HG03354 (cell line): Measurements from ENCODE around the gene HEATR9.
"Not testable (repeated sequence)": the region's sequence is repeated elsewhere in the genome, so short reads cannot be mapped to it uniquely, and the experiment has no call there.

Experiments used
- ATAC-seq: cut with Tn5 transposase; IDR thresholded peaks from one replicate; pipeline ENCODE4 v1.9.1; 2021; ENCODE audit warnings: mild to moderate bottlenecking; ENCODE audit not compliant: unreplicated experiment, poor library complexity, severe bottlenecking

HEATR9 gene, protein sequence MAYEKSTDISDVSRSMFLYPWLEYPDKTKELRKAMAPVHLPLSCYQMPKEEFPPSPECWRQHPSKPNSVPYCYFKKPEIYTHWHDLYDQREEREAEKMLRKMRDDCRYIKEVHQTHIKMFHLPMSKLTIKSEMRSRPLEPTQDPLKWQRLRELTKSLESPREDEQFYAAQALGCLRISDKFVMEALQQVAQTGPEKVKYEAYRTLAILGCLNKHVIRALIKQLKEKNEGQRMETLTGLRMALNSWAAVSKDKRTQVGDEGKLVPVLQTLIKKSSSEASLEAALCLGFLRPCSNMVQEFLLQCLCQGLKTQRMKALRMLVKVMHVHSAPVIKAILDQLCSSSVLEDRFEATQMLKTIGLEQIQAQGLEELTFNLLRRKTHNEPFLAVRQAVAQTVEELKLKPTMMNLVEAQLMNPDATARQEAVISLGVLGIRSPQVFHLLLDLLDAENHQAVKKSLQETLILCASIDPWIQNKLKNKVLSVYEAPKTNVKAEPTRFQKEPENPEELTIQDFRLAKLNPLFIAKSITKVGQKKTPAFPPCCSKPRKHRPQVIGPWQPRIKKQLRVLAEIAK

DNA sequence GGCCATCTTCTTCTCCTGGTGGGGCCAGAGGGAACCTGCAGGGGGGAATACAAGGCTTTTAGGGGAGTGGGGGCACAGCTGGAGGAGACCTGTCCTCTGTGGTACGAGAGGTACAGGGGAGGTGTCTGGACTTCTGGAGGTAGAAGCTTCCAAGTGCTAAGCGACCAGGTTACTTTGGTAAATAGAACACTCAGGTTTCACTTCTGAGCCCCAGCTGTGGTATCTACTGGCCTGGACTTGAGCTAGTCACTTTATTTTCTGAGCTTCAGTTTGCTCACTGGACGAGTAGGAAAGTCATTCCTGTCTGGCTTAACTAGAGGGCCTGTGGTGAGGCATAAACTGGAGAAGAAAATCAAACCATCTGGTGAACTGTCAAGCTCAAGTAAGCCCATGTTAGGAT, at the start of gene HEATR9:
Gene HEATR9 (minus strand): TSS at position 155 of the 400 bp plus-strand sequence. CDS start 149 bp downstream, at position 6.
- no peak for ATAC-seq

DNA sequence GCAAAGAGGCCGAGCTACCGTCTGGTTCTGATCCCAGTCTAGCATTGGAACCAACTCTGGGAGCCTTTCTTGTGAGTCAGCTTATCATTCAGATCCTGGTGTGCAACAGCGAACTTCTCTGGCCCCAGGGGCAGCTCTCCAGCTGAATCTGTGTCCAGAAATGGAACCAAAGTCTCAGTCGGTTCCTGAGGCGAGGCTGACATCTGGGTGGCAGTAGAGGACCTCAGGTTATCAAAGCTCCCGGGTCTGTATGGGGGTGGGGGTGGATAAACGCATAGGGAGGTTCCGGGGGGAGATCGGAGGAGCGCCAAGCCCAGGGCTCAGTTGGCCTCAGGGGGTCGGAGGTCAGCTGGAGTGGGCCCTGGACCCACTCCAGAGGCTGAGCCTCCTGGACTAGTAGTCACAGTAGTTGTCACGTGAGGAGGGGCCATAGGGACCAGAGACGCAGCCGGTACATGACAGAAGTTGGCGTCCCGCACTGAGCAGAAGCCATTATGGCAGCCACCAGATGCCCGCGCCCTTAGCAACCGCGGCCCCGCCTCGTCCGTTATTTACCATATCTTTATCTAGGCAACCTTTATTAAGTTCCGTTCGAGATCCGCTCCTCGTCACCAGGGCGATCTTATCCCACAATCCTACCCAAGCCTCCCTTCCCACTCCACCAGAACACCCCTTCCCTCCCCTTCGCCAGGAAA, 49.0 kb upstream of the HEATR9 start:
- ATAC-seq = no peak

- no peak for ATAC-seq
These were observed 46.7 kb upstream of the HEATR9 start for GRCh38 chr17:35915153-35915964.

GRCh38 chr17:35914354-35914753, 45.7 kb upstream of the HEATR9 start:
- ATAC-seq = no peak

GRCh38 chr17:35913609-35914008, 44.9 kb upstream of the HEATR9 start:
- no peak for ATAC-seq

- no peak for ATAC-seq
These were observed 44.3 kb upstream of the HEATR9 start for GRCh38 chr17:35912942-35913341.

DNA sequence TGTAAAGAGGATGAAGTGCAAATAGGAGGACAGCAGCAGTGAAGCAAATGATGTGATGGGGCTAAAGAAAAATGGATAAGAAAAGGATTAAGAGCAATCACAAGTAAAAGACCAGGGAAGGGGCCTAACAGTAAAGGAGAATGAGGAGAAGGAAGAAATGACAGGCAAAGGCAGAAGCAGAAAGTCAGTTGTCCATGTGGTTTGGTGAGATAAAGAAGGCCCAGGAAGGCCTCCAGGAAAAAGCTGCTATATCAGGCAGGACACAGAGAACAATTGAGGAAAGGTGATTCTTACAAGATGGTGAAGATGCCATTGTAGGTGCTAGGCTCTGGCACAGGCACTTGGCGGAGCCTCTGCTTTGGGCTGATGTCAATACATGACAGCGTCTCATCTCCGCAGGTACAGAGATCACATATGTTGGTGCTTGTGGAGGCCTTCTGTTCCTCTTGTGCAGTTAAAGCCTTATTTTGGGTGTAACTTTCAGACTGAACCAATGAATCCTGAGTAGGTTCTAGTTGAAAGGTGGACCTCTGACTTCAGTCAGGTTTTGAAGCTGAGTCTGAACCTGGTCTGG, 43.7 kb upstream of the HEATR9 start:
- no peak for ATAC-seq

DNA sequence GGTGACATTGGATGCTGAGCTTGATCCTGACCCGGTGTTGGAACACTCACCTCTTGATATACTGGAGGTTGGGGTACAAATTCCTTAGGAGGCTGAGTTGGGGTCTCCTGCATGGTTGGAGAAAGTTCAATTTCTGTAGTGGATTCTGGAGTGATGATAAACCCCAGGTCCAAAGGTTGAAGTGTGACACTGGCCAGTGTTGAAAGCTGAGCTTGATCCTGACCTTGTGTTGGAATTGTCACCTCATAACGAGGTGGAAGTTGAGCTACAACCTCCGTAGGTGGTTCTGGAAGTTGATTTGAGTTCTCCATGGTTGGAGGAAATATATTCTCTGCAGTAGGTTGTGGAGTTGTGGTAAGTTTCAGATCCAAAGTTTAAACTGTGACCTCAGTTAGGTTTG, 40.7 kb upstream of the HEATR9 start:
- ATAC-seq = no peak

- no peak for ATAC-seq
These were observed 39.0 kb upstream of the HEATR9 start for GRCh38 chr17:35907691-35908090.

DNA sequence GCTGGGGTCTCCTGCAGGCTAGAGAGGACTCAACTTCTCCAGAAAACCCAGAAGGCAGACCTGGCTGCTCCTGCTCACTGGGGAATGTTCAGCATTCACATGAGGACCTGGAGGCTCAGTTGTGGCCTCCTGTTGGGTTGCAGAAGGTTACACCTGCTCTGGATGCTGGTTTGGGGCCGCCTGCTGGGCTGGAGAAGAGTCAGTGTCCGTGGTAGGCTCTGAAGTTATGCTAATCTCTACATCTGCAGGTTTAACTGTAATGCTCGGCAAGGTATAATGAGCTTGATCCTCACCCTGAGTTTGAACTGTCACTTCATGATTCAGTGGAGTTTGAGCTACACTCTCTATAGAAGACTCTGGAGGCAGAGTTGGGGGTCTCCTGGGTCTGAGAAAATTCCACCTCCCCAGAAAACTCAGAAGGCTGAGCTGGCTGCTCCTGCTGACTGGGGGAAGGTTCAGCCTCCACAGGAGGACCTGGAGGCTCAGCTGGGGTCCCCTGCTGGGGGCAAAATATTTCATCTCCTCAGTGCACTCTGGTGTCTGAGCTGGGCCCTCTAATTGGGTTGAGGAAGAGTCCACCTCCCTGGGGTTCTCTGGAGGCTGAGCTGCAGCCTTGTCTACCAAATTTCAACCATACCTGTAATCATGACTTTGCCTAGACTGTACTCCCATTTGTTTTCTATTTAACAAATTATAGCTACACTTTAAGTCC, 38.4 kb upstream of the HEATR9 start:
- no peak for ATAC-seq

DNA sequence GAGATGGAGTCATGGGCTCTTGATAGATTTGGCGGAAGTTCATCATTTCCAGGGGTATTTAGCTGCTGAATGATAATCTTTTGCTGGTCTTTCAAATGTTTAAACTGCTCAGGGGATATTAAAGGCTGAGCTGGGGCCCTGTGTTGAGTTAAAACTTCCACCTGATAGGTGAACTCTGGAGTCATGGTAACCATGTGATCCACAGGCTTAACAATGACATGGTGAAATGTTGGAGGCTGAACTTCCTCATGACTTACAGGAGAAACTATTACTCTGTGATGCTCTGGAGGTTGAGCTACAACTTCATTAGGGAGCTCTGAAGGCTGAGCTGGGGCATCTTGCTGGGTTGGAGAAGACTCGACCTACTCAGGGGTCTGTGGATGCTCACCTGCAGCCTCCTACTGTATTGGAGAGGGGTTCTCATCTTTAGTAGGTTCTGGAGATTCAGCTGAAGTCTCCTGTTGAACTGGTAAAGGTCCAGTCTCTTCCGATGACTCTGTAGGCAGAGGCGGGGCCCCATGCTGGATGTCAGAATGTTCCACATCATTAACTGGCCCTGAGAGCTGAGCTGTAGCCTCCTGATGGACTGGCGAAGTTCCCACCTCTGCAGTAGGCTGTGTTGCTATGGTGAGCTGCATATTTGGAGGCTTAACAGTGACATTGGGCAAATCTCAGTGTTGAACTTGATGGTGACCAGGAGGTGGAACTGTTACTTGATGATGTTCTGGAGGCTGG, 37.7 kb upstream of the HEATR9 start:
- no peak for ATAC-seq

DNA sequence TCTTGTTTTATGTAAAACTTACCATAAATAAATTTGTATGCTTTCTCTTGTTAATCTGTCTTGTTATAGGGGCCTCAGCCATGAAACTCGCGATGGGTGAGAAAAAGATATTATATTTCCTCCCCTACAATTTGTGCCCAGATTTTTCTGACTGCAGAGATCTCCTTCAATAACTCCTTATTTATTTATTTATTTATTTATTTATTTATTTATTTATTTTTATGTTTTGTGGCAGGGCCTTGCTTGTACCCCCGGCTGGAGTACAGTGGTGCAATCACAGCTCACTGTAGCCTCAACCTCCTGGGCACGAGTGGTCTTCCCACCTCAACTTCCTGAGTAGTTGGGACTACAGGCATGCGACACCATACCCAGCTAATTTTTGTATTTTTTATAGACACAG, 34.8 kb upstream of the HEATR9 start:
- no peak for ATAC-seq

DNA sequence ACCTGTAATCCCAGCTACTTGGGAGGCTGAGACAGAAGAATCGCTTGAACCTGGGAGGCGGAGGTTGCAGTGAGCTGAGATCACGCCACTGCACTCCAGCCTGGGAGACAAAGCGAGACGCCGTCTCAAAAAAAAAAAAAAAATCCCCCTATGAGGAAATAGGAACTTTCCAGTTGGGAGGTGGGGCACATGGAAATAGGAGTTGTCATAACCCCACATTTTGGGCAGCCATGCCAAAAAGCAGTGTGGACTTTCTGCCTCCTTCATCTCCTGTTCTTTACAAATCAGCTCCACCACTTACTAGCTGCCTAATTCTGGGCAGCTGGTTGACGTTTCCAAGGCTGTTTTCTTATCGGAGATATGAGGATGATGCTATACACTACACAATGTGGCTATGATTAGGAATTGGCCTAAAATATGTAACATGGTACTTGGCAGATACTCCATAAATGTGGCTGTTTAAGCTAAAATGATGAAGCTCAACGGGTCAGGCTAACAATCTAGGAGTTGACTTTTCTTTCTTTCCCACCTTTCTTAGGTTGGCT, 33.0 kb upstream of the HEATR9 start:
- ATAC-seq = no peak

- no peak for ATAC-seq
These were observed 32.2 kb upstream of the HEATR9 start for GRCh38 chr17:35900708-35901480.

DNA sequence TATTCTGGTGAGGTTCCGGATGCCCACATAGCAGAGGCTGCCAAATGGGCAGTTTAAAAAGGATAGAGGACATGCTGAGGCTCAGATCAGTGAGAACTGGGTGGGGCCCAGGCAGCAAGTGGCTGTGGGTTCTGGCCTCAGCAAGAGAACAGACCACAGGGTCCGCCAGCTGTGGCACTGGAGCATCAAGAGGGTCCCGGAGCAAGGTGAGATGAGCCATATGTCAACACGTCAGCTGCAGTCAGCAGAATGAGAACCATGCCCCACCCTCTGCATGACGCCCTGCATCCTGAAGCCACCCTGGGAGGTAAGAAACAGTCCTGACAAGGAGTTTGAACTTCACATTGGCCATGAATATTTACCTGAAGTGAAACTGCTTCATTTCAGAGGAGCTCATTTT, 31.6 kb upstream of the HEATR9 start:
- ATAC-seq = no peak

DNA sequence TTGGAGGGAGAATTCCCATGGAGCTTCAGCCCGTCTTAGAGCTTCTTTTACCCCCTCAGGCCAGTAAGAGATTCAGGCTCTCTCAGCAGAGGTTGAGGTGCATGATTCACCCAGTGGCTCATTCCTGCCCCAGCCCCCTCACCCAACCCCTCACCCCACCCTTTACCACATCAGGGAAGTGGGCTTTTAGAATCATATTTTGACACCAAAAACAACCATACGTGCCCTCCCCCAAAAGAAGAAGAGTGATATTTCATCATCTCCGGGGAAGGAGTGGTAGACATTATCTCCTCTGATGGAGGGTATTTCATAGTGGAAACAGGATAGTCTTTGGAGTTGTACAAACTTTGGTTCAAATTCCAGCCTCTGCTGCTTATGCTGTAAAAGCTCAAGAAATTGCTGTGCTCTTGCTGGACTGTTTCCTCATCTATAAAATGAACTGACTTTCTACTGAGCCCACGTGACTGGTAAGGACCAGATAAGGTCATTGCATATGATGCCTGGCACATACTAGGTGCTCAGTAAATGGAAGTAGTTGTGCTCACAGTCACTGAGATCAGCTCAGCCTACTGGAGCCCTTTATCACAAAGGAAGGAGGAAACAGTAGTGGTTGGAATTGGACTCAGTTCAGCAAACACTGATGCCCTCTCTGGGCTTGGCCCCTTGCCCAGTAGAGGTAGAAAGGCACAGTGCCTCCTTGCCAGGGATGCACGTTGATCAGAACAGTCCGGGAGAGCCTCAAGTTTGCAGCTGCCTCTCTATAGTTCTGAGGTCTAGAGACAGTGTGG, 29.8 kb upstream of the HEATR9 start:
- no peak for ATAC-seq

DNA sequence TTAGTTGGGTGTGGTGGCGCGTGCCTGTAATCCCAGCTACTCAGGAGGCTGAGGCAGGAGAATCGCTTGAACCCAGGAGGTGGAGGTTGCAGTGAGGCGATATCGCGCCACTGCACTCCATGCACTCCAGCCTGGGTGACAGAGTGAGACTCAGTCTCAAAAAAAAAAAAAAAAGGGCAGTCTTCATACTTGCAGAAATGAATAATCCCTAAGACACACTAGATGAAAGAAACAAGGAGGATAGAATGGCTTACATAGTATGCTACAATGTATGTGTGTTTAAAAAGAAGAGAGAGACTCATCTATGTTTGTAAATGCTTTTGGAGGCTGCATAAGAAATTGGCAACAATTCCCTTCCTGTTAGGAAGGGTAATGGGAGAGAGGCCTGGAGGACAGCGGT, 29.1 kb upstream of the HEATR9 start:
- not testable (repeated sequence) for ATAC-seq
